Measurements from ENCODE around the gene TGM6. TPM values are rescaled to one million over a fixed set of nuclear protein-coding genes. Genes with fewer than 3 reads are reported as not detected.

Gene TGM6
- total and polyA plus RNA-seq, 2 experiments from 2014 or later, result not detected

- peaks cover 34% of the 10 kb centered on the region for H4K20me1 ChIP-seq (ENCODE audit: insufficient read depth, poor library complexity, severe bottlenecking)
- no peak for TF ChIP-seq EZH2 (IDR thresholded peaks at IDR 0.05; ENCODE audit: borderline replicate concordance)
- no peak for TF ChIP-seq EZH2phosphoT487 (IDR thresholded peaks at IDR 0.05; ENCODE audit: low read depth, severe bottlenecking, unreplicated experiment)
- no peak for TF ChIP-seq CTCF (IDR thresholded peaks at IDR 0.05; ENCODE audit: poor library complexity)
- peaks cover 49% of the 10 kb centered on the region for H3K79me2 ChIP-seq
- H3K27me3 ChIP-seq, result no peaks in the 10 kb centered on the region
- peak within 1 kb of the TSS; percentile 62 for H3K4me3 ChIP-seq
- WGBS (ENCODE audit: low lambda C conversion rate, missing lambda C conversion rate), result 1% methylated on average over 53 of the region's 53 CpGs
- H3K36me3 ChIP-seq (replicated peaks; ENCODE audit: insufficient read depth, low read depth), result no peaks in the 10 kb centered on the region
- peaks cover 5% of the 10 kb centered on the region for H3K4me1 ChIP-seq (ENCODE audit: insufficient read depth)
- peak within 1 kb of the TSS; percentile 66 for H2AFZ ChIP-seq
- no peaks in the 10 kb centered on the region for H3K9me2 ChIP-seq (replicated peaks; ENCODE audit: insufficient read depth)
- no peaks in the 10 kb centered on the region for H3K9me3 ChIP-seq (ENCODE audit: low read depth)
- peak; percentile 99 for DNase-seq (ENCODE audit: low spot score)
- H3K4me2 ChIP-seq, result peak within 1 kb of the TSS; percentile 86
- peak within 1 kb of the TSS; percentile 96 for H3K27ac ChIP-seq
These were observed 89.9 kb downstream of the TGM6 start, which contains the start of gene SNRPB for GRCh38 chr20:2470423-2471193. SNRPB (minus strand) TSS chr20:2470789; CDS start chr20:2470690, 99 bp downstream.

- Histone ChIP-seq H3K79me2 (peaks cover 20% of the 10 kb centered on the region), H3K36me3 (replicated peaks; ENCODE audit: insufficient read depth, low read depth) (no peaks in the 10 kb centered on the region), H3K27me3 (no peaks in the 10 kb centered on the region), H3K4me3 (no peak overlapping the region), H3K4me2 (no peak overlapping the region), H3K9me2 (replicated peaks; ENCODE audit: insufficient read depth) (no peaks in the 10 kb centered on the region), H3K9me3 (ENCODE audit: low read depth) (no peaks in the 10 kb centered on the region), H4K20me1 (ENCODE audit: insufficient read depth, poor library complexity, severe bottlenecking) (peaks cover 13% of the 10 kb centered on the region), H2AFZ (no peak overlapping the region), H3K4me1 (ENCODE audit: insufficient read depth) (peaks cover 5% of the 10 kb centered on the region), H3K27ac (no peak overlapping the region)
- TF ChIP-seq EZH2 (IDR thresholded peaks at IDR 0.05; ENCODE audit: borderline replicate concordance), result no peak
- no peak for TF ChIP-seq CTCF (IDR thresholded peaks at IDR 0.05; ENCODE audit: poor library complexity)
- TF ChIP-seq EZH2phosphoT487 (IDR thresholded peaks at IDR 0.05; ENCODE audit: low read depth, severe bottlenecking, unreplicated experiment), result no peak
- DNase-seq (ENCODE audit: low spot score), result peak; percentile 29
- 73% methylated on average over 4 of the region's 4 CpGs for WGBS (ENCODE audit: low lambda C conversion rate, missing lambda C conversion rate)
These were observed 92.8 kb downstream of the TGM6 start for GRCh38 chr20:2473516-2473915.

- H3K27ac ChIP-seq, result no peak overlapping the region
- H3K4me1 ChIP-seq (ENCODE audit: insufficient read depth), result no peaks in the 10 kb centered on the region
- H3K9me2 ChIP-seq (replicated peaks; ENCODE audit: insufficient read depth), result no peaks in the 10 kb centered on the region
- DNase-seq (ENCODE audit: low spot score), result no peak
- H3K4me3 ChIP-seq, result no peak overlapping the region
- H3K36me3 ChIP-seq (replicated peaks; ENCODE audit: insufficient read depth, low read depth), result no peaks in the 10 kb centered on the region
- WGBS (ENCODE audit: low lambda C conversion rate, missing lambda C conversion rate), result 96% methylated on average over 9 of the region's 9 CpGs
- no peak overlapping the region for H2AFZ ChIP-seq
- TF ChIP-seq EZH2 (IDR thresholded peaks at IDR 0.05; ENCODE audit: borderline replicate concordance), result no peak
- TF ChIP-seq EZH2phosphoT487 (IDR thresholded peaks at IDR 0.05; ENCODE audit: low read depth, severe bottlenecking, unreplicated experiment), result no peak
- TF ChIP-seq CTCF (IDR thresholded peaks at IDR 0.05; ENCODE audit: poor library complexity), result no peak
- H3K79me2 ChIP-seq, result no peaks in the 10 kb centered on the region
- H3K4me2 ChIP-seq, result no peak overlapping the region
- H4K20me1 ChIP-seq (ENCODE audit: insufficient read depth, poor library complexity, severe bottlenecking), result no peaks in the 10 kb centered on the region
- no peaks in the 10 kb centered on the region for H3K27me3 ChIP-seq
- H3K9me3 ChIP-seq (ENCODE audit: low read depth), result no peaks in the 10 kb centered on the region
These were observed 95.4 kb downstream of the TGM6 start for GRCh38 chr20:2475850-2476741.
